DOHH2 (cell line): ENCODE data around the gene SETD6.

ENCODE experiments used
- H3F3A ChIP-seq: fragments of 200-600 bp; sonication (generic), shearing (Covaris generic); 2 replicates; pipeline ENCODE4 v1.6.0; 2016; ENCODE audit warnings: antibody characterized with exemption, mild to moderate bottlenecking; ENCODE audit not compliant: control insufficient read depth, insufficient read depth
- H3K27ac ChIP-seq: fragments of 200-600 bp; sonication (generic); 2 replicates; pipeline ENCODE4 v1.5.1; 2014; ENCODE audit warnings: low read depth, mild to moderate bottlenecking, low read length, moderate library complexity
- H3K27me3 ChIP-seq: fragments of 200-600 bp; sonication (generic); 2 replicates; pipeline ENCODE4 v1.6.1; 2014; ENCODE audit warnings: mild to moderate bottlenecking, low read length, mixed read lengths; ENCODE audit not compliant: control insufficient read depth
- H3K36me3 ChIP-seq: fragments of 200-600 bp; sonication (generic); 2 replicates; pipeline ENCODE4 v1.6.1; 2014; ENCODE audit warnings: mild to moderate bottlenecking, low read length, moderate library complexity, mixed read lengths; ENCODE audit not compliant: control insufficient read depth
- H3K4me1 ChIP-seq: fragments of 200-600 bp; sonication (generic); 2 replicates; pipeline ENCODE4 v1.6.1; 2014; ENCODE audit warnings: mild to moderate bottlenecking, low read length, mixed read lengths; ENCODE audit not compliant: control insufficient read depth
- H3K4me2 ChIP-seq: fragments of 200-600 bp; sonication (generic); 2 replicates; pipeline ENCODE4 v1.6.0; 2014; ENCODE audit warnings: mild to moderate bottlenecking, low read length, moderate library complexity
- H3K4me3 ChIP-seq: fragments of 200-600 bp; sonication (generic); 2 replicates; pipeline ENCODE4 v1.5.1; 2014; ENCODE audit warnings: mild to moderate bottlenecking, low read length, mixed read lengths
- H3K79me2 ChIP-seq: fragments of 200-600 bp; sonication (generic); 2 replicates; pipeline ENCODE4 v1.6.1; 2014; ENCODE audit warnings: mild to moderate bottlenecking, low read length, mixed read lengths; ENCODE audit not compliant: control insufficient read depth
- H3K9me2 ChIP-seq: fragments of 200-600 bp; sonication (generic); replicated peaks from 2 replicates; pipeline ENCODE4 v1.6.1; 2014; ENCODE audit warnings: mild to moderate bottlenecking, low read length, mixed read lengths; ENCODE audit not compliant: control insufficient read depth
- H3K9me3 ChIP-seq: fragments of 200-600 bp; sonication (generic); 2 replicates; pipeline ENCODE4 v1.6.1; 2014; ENCODE audit warnings: antibody characterized with exemption, low read length, mixed read lengths; ENCODE audit not compliant: control insufficient read depth, insufficient read depth
- H4K20me1 ChIP-seq: fragments of 200-600 bp; sonication (generic); 2 replicates; pipeline ENCODE4 v1.6.0; 2014; ENCODE audit warnings: low read depth, mild to moderate bottlenecking, antibody characterized with exemption, low read length, moderate library complexity; ENCODE audit not compliant: control insufficient read depth, insufficient read depth
- EZH2phosphoT487 ChIP-seq: fragments of 200-600 bp; sonication (generic); IDR thresholded peaks from 2 replicates; pipeline ENCODE4 v1.6.1; 2017; ENCODE audit warnings: borderline replicate concordance, mild to moderate bottlenecking, antibody characterized with exemption, low read length, moderate library complexity, mixed read lengths
- TF ChIP-seq, protein P1 (sequence below): fragments of 200-600 bp; sonication (generic); IDR thresholded peaks from one replicate; pipeline ENCODE4 v1.5.1; 2014; ENCODE audit warnings: antibody characterized with exemption, mild to moderate bottlenecking, low read depth, low read length; ENCODE audit not compliant: poor library complexity, severe bottlenecking

SETD6 gene

DNA sequence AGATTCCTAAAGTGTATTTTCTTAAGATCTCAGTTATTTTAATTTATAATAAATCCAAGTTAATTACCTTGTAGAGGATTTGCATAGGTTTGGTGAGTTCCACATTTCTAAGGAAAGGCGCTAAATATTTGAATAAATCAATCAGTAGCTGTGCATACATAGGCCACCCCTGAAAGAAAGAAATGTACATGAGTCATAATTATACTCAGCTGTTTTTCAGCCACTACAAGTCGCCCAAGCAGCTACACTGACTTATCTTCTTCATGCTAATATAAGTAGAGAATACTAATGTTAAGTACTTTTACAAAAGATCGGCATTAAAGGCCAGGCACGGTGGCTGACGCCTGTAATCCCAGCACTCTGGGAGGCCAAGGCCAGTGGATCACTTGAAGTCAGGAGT, 14.9 kb downstream of the SETD6 start:
- H3K4me1 ChIP-seq: no peaks in the 10 kb centered on the region
- TF ChIP-seq, protein P1, sequence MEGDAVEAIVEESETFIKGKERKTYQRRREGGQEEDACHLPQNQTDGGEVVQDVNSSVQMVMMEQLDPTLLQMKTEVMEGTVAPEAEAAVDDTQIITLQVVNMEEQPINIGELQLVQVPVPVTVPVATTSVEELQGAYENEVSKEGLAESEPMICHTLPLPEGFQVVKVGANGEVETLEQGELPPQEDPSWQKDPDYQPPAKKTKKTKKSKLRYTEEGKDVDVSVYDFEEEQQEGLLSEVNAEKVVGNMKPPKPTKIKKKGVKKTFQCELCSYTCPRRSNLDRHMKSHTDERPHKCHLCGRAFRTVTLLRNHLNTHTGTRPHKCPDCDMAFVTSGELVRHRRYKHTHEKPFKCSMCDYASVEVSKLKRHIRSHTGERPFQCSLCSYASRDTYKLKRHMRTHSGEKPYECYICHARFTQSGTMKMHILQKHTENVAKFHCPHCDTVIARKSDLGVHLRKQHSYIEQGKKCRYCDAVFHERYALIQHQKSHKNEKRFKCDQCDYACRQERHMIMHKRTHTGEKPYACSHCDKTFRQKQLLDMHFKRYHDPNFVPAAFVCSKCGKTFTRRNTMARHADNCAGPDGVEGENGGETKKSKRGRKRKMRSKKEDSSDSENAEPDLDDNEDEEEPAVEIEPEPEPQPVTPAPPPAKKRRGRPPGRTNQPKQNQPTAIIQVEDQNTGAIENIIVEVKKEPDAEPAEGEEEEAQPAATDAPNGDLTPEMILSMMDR: no peak
- TF ChIP-seq EZH2phosphoT487: no peak
- no peak overlapping the region for H3K27ac ChIP-seq
- H3K4me2 ChIP-seq: no peak overlapping the region
- peaks cover 93% of the 10 kb centered on the region for H3K36me3 ChIP-seq
- H3K9me2 ChIP-seq: no peaks in the 10 kb centered on the region
- no peaks in the 10 kb centered on the region for H3K9me3 ChIP-seq
- no peak overlapping the region for H3K4me3 ChIP-seq
- H3K79me2 ChIP-seq: peaks cover 20% of the 10 kb centered on the region
- H3K27me3 ChIP-seq: no peaks in the 10 kb centered on the region
- H4K20me1 ChIP-seq: no peaks in the 10 kb centered on the region
- peaks cover 29% of the 10 kb centered on the region for H3F3A ChIP-seq

DNA sequence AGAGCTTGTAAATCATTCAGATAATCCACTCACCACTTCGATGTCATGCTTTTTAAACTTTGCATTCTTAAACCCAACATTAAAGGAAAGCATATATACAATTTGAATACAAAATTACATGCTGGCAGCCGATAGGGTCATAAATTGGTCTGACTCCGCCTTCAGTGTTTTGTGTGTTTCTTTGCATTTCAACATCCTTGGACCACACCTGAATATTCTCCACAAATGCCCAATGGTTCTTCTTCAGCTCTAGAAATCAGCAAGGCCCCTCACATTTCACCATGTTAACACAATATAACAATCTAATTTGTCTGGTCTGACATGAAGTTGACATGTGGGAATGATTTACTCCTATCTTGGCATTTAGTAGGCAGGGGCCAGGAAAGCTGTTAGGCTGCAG, 17.1 kb downstream of the SETD6 start:
- H3F3A ChIP-seq: peaks cover 20% of the 10 kb centered on the region
- H3K4me3 ChIP-seq: no peak overlapping the region
- H3K27me3 ChIP-seq: no peaks in the 10 kb centered on the region
- peaks cover 12% of the 10 kb centered on the region for H3K79me2 ChIP-seq
- peaks cover 96% of the 10 kb centered on the region for H3K36me3 ChIP-seq
- no peaks in the 10 kb centered on the region for H3K4me1 ChIP-seq
- TF ChIP-seq, protein P1: no peak
- no peak for TF ChIP-seq EZH2phosphoT487
- H3K9me3 ChIP-seq: no peaks in the 10 kb centered on the region
- H3K27ac ChIP-seq: no peak overlapping the region
- H3K9me2 ChIP-seq: no peaks in the 10 kb centered on the region
- H3K4me2 ChIP-seq: no peak overlapping the region
- no peaks in the 10 kb centered on the region for H4K20me1 ChIP-seq

GRCh38 chr16:58533751-58534470, 18.6 kb downstream of the SETD6 start:
- Histone ChIP-seq H3K4me1 (no peaks in the 10 kb centered on the region), H3F3A (peaks cover 13% of the 10 kb centered on the region)

More at GRCh38 chr16:58533751-58534470, 18.6 kb downstream of the SETD6 start:
- no peaks in the 10 kb centered on the region for H3K9me3 ChIP-seq
- no peaks in the 10 kb centered on the region for H3K27me3 ChIP-seq
- H3K79me2 ChIP-seq: peaks cover 12% of the 10 kb centered on the region
- H3K9me2 ChIP-seq: no peaks in the 10 kb centered on the region
- H3K4me3 ChIP-seq: no peak overlapping the region
- peaks cover 96% of the 10 kb centered on the region for H3K36me3 ChIP-seq
- no peak overlapping the region for H3K27ac ChIP-seq
- TF ChIP-seq EZH2phosphoT487: no peak
- TF ChIP-seq, protein P1: no peak
- H3K4me2 ChIP-seq: no peak overlapping the region
- H4K20me1 ChIP-seq: no peaks in the 10 kb centered on the region
